Muscle of leg (tissue), 11 donors: ENCODE data around the gene SPRR2A. TPM values are rescaled to one million over a fixed set of nuclear protein-coding genes. Genes with fewer than 3 reads are reported as not detected.
"Not testable (repeated sequence)": the region's sequence is repeated elsewhere in the genome, so short reads cannot be mapped to it uniquely, and the experiment has no call there.

Experiments used
- DNase-seq: peaks from one replicate; pipeline ENCODE4 v3.0.0; 2013
- H3K27ac ChIP-seq: one replicate; pipeline ENCODE4 v1.5.1; 2013; ENCODE audit warnings: mild to moderate bottlenecking, low read length, control low read depth
- H3K27me3 ChIP-seq: one replicate; pipeline ENCODE4 v1.6.1; 2013; ENCODE audit warnings: low read length; ENCODE audit not compliant: control insufficient read depth, insufficient read depth
- H3K36me3 ChIP-seq: one replicate; pipeline ENCODE4 v1.6.1; 2013; ENCODE audit warnings: low read length; ENCODE audit not compliant: control insufficient read depth, insufficient read depth
- H3K4me1 ChIP-seq: one replicate; pipeline ENCODE4 v1.6.1; 2013; ENCODE audit warnings: low read length; ENCODE audit not compliant: control insufficient read depth, insufficient read depth
- H3K4me3 ChIP-seq: one replicate; pipeline ENCODE4 v1.5.1; 2013; ENCODE audit warnings: low read length, control low read depth
- H3K9me3 ChIP-seq: replicated peaks from 2 replicates; pipeline ENCODE4 v1.6.1; 2013; ENCODE audit warnings: low read depth, low read length; ENCODE audit not compliant: control insufficient read depth
- WGBS: methylation state at CpG from one replicate; pipeline ENCODE4 v1.1.5; 2013; ENCODE audit warnings: missing lambda C conversion rate; ENCODE audit not compliant: insufficient coverage; 5-methylcytosine and 5-hydroxymethylcytosine counted together
- polyA plus RNA-seq, 8 donors: library from polyadenylated mRNA; unstranded; fragments of 120-200 nt; gene quantifications; one replicate each; pipeline versions ENCODE4 v1.2.1 to v1.2.3, GENCODE V29; 2013; ENCODE audit warnings: inconsistent platforms in 1 of 8, low replicate concordance in 1 of 8; ENCODE audit not compliant: insufficient read length in 8 of 8, insufficient read depth in 1 of 8
- total RNA-seq: library from RNA; stranded (reverse); fragments of 120-200 nt; gene quantifications from one replicate; pipeline ENCODE4 v1.2.4, GENCODE V29; 2013

The SPRR2A gene
- total and polyA plus RNA-seq, 9 donors = not detected

DNA sequence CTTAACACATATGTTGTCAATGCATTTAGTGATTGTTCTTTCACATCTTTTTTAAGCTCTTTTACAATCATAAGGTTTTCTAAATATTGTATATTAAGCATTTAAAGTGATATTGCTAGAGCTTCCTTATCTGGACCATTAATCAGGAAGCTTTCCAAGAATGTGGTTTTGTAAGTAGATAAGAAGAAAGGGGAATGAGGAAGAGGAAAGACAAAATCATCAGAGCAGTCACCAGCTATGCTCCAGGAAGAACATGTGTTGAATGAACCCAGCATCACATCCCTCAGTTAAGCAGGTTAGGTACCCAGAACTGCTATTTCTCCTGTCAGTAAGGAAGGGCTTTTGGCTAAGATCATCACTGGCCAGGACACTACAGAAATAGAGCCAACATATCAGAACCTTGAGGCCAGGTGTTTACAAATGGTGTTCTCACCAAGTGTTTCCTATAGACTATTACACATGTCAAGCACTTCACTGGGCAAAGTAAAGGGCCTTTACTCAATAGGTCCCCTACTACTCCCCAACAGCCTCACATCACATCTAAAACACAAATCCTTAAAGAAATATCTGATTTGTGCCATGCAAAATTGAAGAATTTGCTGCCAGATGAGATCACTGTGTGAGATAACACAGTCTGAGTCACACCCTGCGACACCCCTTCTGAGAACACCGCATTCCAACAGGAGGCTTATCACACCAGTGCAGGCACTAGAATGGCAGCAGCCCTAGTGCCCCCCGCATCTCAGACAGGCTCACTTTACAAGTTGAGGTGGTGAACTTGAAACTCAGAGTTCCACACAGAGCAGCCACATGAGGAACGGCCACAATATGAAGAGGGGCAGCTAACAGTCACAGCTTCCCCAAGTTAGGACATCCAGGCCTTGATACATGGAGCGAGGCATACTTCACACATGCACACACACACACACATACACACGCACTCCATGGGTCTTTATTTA is 1.8 kb upstream of the SPRR2A start:
- Histone ChIP-seq H3K9me3 (no peaks in the 10 kb centered on the region), H3K4me1 (no peaks in the 10 kb centered on the region), H3K36me3 (no peaks in the 10 kb centered on the region), H3K27ac (no peak overlapping the region), H3K4me3 (no peak overlapping the region), H3K27me3 (no peaks in the 10 kb centered on the region)
- 81% methylated on average over 2 of the region's 6 CpGs for WGBS
- no peak for DNase-seq

DNA sequence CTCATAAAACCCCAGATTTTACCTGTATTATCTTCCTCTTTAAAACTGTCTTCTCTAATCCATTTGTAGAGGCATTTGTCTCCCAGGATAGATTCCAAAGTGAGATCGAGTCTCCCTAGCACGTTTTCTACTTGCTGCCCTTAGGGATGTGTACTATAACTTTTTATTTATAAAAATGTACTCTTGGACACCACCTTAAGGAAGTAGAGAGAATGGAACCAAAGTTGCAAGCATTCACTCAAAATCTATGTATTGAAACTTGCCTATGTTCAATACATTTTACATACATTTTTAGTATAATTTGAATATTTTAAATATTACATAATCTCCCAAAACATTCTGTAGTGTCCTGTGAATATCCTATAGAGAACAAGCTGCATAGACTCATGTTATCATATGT is 842 bp upstream of the SPRR2A start:
- H3K27ac ChIP-seq = no peak overlapping the region
- DNase-seq = no peak
- no CpG with 5 or more reads among the region's 2 CpGs for WGBS

DNA sequence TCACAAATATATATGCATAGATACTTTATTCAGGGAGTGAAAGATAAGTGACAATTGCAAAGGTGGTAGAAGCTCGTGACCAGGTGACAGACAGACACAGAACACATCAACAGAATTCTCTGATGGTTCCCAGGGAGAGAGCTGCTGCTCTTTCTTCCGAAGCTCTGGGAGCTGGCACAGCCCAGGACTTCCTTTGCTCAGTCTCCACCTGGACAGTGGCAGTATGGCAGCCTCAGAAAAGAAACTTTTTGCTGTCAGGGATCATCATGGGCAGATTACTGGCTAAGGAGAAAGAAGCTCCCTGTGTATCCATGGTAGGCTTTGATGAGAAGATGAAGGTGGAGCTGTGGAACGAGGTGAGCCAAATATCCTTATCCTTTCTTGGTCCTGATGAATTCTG is 1.2 kb downstream of the SPRR2A start:
- H3K36me3 ChIP-seq, H3K9me3 ChIP-seq, H3K4me1 ChIP-seq, H3K4me3 ChIP-seq, DNase-seq, H3K27ac ChIP-seq, H3K27me3 ChIP-seq: not testable (repeated sequence)
- WGBS = 67% methylated on average over 1 of the region's 3 CpGs

More for the DNA sequence above, 842 bp upstream of the SPRR2A start:
- H3K9me3 ChIP-seq = no peaks in the 10 kb centered on the region
- no peaks in the 10 kb centered on the region for H3K4me1 ChIP-seq
- no peaks in the 10 kb centered on the region for H3K36me3 ChIP-seq
- no peaks in the 10 kb centered on the region for H3K27me3 ChIP-seq
- no peak overlapping the region for H3K4me3 ChIP-seq

DNA sequence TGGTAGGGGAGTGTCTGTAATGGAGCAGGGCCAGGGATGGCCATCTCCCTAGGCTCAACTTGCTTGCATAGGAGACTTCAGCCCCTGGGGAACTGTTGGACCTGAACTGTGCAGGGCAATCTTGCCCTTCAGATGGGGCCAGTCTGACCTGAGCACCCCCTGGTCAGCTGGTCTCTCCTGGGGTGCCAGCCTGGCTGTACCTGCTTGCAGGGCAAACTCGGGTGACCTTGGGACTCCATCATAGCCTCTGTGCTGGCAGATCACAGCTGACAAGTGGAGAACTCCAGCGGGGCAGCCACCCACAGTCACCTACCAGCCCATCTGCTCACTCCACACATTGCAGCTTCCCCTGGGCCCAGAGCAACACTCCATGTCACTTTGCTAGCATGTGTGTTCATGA is 8.1 kb downstream of the SPRR2A start:
- Histone ChIP-seq H3K36me3 (no peaks in the 10 kb centered on the region), H3K27ac (no peak overlapping the region), H3K27me3 (no peaks in the 10 kb centered on the region), H3K9me3 (no peaks in the 10 kb centered on the region), H3K4me3 (no peak overlapping the region), H3K4me1 (no peaks in the 10 kb centered on the region)
- no peak for DNase-seq
- WGBS = 95% methylated on average over 2 of the region's 2 CpGs

DNA sequence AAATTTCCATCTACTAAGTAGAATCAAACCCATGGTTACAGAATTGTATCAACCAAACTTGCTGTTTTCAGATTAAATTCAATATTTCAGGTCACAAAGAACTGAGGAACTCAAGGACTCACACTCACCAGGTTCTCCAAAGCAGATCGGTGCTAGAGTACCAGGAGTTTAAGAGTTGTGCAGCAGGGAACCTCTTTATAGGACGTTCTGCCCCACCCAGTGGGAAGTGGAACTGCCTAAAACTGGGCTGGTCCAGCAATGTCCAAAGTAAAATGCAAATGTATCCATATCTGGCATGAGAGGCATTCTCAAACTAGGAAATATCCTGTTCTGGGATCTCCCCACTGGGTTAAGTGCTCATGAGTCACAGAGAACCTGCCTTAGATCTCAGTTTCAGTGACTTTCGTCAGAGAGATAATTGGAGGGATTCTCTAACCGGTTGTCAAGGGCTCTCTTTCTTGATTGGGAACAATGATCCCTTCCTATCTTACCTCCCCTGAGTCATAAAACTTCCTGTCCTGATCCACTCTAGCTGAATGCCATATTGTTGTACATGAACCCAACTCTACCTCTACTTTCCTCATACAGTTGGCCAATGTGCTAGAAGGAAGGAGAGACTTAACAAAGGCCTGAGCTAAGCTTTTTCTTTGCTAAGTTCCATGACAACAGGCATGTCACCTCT is 16.2 kb downstream of the SPRR2A start, which contains the start of gene SPRR2D:
Gene SPRR2D (minus strand): TSS at position 171 of the 682 bp plus-strand sequence. CDS start 774 bp downstream, outside the sequence.
- no peaks in the 10 kb centered on the region for H3K27me3 ChIP-seq
- H3K27ac ChIP-seq = no peak within 1 kb of the TSS
- no peaks in the 10 kb centered on the region for H3K9me3 ChIP-seq
- H3K4me3 ChIP-seq = no peak within 1 kb of the TSS
- H3K36me3 ChIP-seq = no peaks in the 10 kb centered on the region
- 84% methylated on average over 2 of the region's 4 CpGs for WGBS
- H3K4me1 ChIP-seq = no peaks in the 10 kb centered on the region
- no peak for DNase-seq

DNA sequence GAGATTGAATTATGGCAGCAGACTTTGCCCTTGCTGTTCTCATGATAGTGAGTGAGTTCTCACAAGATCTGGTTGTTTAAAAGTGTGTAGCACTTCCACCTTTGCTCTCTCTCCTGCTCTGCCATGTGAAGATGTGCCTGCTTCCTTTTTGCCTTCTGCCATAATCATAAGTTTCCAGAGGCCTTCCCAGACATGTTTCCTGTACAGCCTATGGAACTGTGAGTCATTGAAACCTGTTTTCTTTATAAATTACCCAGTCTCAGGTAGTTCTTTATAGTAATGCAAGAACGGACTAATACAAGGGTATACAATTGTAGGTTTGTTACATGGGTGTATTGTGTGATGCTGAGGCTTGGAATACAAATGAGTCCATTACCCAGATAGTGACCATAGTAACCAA is 22.1 kb downstream of the SPRR2A start:
- no peaks in the 10 kb centered on the region for H3K4me1 ChIP-seq
- H3K4me3 ChIP-seq = no peak overlapping the region
- H3K27ac ChIP-seq = no peak overlapping the region
- no peaks in the 10 kb centered on the region for H3K36me3 ChIP-seq
- no peaks in the 10 kb centered on the region for H3K9me3 ChIP-seq
- WGBS = no CpG with 5 or more reads among the region's 1 CpG
- no peaks in the 10 kb centered on the region for H3K27me3 ChIP-seq
- DNase-seq = no peak

DNA sequence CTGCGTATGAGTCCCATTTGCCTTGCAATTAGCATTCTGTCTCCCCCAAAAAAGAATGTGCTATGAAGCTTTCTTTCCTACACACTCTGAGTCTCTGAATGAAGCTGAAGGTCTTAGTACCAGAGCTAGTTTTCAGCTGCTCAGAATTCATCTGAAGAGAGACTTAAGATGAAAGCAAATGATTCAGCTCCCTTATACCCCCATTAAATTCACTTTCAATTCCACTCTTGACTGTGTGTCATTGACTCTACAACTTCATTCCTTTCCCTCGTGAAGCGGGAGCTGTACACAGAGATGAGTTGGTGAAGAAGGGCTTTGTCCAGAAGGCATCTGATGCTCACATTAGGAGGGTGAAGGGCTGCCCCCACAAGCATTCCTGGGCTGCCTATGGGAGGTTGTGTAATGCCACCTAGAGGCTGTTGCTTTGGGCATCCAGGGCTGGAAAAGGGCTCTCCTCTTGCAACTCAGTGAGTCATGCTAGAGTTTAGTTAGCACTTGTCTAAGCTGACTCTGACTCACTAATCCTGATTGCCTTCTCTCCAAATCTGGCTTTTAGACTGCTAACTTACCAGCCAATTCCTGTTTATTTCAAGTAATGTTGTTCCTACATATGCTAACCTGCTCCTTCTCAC is 24.5 kb downstream of the SPRR2A start:
- Histone ChIP-seq H3K9me3 (no peaks in the 10 kb centered on the region), H3K27ac (no peak overlapping the region), H3K4me3 (no peak overlapping the region), H3K36me3 (no peaks in the 10 kb centered on the region), H3K27me3 (no peaks in the 10 kb centered on the region), H3K4me1 (no peaks in the 10 kb centered on the region)
- WGBS = no CpG with 5 or more reads among the region's 3 CpGs
- no peak for DNase-seq

DNA sequence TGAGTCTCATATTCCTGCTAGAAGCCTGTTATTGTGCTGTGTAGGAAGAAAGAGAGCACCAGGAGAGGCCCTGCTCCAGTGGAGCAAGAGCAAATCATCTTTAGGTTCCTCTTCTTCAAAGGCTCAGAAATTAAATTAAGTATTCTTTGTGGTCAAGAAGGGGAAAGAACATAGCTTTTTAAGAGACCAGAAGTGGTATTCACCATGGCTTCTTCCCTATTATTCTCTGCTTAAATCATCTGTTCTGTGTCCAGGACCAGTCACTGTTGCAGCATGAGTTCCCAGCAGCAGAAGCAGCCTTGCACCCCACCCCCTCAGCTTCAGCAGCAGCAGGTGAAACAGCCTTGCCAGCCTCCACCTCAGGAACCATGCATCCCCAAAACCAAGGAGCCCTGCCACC is 25.2 kb downstream of the SPRR2A start:
- no peaks in the 10 kb centered on the region for H3K36me3 ChIP-seq
- H3K4me3 ChIP-seq = no peak overlapping the region
- no peak overlapping the region for H3K27ac ChIP-seq
- no peaks in the 10 kb centered on the region for H3K4me1 ChIP-seq
- H3K9me3 ChIP-seq = no peaks in the 10 kb centered on the region
- DNase-seq = no peak
- H3K27me3 ChIP-seq = no peaks in the 10 kb centered on the region

DNA sequence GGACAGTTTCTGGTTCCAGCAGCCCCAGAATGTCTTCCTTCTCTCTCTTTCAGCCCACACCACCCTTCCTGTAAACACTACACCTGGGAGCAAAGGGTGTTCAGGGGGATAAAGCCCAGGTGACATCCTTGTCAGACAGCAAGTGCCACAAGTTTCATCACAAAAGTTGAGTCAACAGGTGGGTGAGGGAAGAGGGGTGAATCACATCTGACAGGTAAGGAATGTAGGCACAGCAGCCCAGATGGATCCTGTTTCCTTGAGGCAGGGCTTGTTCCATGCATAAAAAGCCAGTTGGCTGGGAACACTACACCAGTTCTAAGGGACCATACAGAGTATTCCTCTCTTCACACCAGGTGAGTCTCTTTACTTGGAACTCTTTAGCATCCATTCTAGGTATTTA is 26.4 kb downstream of the SPRR2A start, which contains the start of gene SPRR1B:
Gene SPRR1B (plus strand): TSS at position 309 of the 400 bp plus-strand sequence. CDS start 1,143 bp downstream, outside the sequence.
- no peak for DNase-seq
- H3K4me3 ChIP-seq = no peak within 1 kb of the TSS
- no peaks in the 10 kb centered on the region for H3K36me3 ChIP-seq
- H3K27me3 ChIP-seq = no peaks in the 10 kb centered on the region
- H3K27ac ChIP-seq = no peak within 1 kb of the TSS
- H3K9me3 ChIP-seq = no peaks in the 10 kb centered on the region
- H3K4me1 ChIP-seq = no peaks in the 10 kb centered on the region

DNA sequence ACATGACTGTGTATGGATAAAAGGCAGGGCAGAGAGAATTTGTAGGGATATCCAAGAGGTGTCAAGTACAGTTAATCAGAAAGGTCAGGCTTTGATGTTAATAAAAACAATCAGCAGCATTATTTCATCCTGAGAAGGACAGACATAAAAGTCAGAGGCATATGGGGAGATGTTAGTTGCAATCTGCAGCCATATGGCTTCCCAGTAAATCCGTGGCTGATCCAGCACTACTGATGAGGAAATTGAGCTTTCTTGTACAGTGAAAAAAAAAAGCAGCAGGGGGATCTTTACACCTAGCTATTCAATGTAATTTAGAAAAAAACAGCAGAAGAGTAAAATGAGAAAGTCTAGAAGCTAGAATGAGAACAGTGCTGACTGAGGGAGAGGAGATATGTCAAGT is 28.5 kb downstream of the SPRR2A start:
- Histone ChIP-seq H3K27ac (no peak overlapping the region), H3K9me3 (no peaks in the 10 kb centered on the region), H3K27me3 (no peaks in the 10 kb centered on the region), H3K4me1 (no peaks in the 10 kb centered on the region), H3K4me3 (no peak overlapping the region), H3K36me3 (no peaks in the 10 kb centered on the region)
- no peak for DNase-seq
- WGBS = no CpG with 5 or more reads among the region's 1 CpG
